SU-DHL-6 (cell line): ENCODE results near the gene POLQ.
"Not testable (repeated sequence)": the region's sequence is repeated elsewhere in the genome, so short reads cannot be mapped to it uniquely, and the experiment has no call there.

Experiments used
- H2AFZ ChIP-seq: fragments of 200-600 bp; sonication (generic); 2 replicates; pipeline ENCODE4 v1.6.1; 2014; ENCODE audit warnings: low read depth, mild to moderate bottlenecking, moderate library complexity, mixed read lengths, antibody characterized with exemption, low read length; ENCODE audit not compliant: severe bottlenecking
- H3F3A ChIP-seq: fragments of 200-600 bp; shearing (Covaris generic); 2 replicates; pipeline ENCODE4 v1.6.0; 2016; ENCODE audit warnings: antibody characterized with exemption, mild to moderate bottlenecking; ENCODE audit not compliant: insufficient read depth
- H3K27ac ChIP-seq: fragments of 200-600 bp; sonication (generic); 2 replicates; pipeline ENCODE4 v1.5.1; 2016; ENCODE audit warnings: low read depth, mild to moderate bottlenecking, low read length, moderate library complexity, mixed read lengths
- H3K27me3 ChIP-seq: fragments of 200-600 bp; sonication (generic), shearing (Covaris generic); 2 replicates; pipeline ENCODE4 v1.6.0; 2014; ENCODE audit warnings: mild to moderate bottlenecking, low read length
- H3K36me3 ChIP-seq: fragments of 200-600 bp; sonication (generic); 2 replicates; pipeline ENCODE4 v1.6.1; 2014; ENCODE audit warnings: mild to moderate bottlenecking, low read length, mixed read lengths
- H3K4me2 ChIP-seq: fragments of 300-600, 200-600 bp; shearing (Covaris generic), sonication (generic); 2 replicates; pipeline ENCODE4 v1.6.0; 2014; ENCODE audit warnings: low read length, low read depth, mild to moderate bottlenecking; ENCODE audit not compliant: poor library complexity, severe bottlenecking
- H3K4me3 ChIP-seq: fragments of 200-600 bp; sonication (generic); 2 replicates; pipeline ENCODE4 v1.5.1; 2014; ENCODE audit warnings: antibody characterized with exemption, low read length, mild to moderate bottlenecking, mixed read lengths; ENCODE audit not compliant: insufficient read depth, poor library complexity, severe bottlenecking
- H3K79me2 ChIP-seq: fragments of 200-600 bp; sonication (generic); 2 replicates; pipeline ENCODE4 v1.6.1; 2014; ENCODE audit warnings: mild to moderate bottlenecking, low read length, moderate library complexity; ENCODE audit not compliant: insufficient read depth
- H3K9ac ChIP-seq: fragments of 200-600 bp; sonication (generic); 2 replicates; pipeline ENCODE4 v1.7.0; 2014; ENCODE audit warnings: mild to moderate bottlenecking, low read length
- H3K9me2 ChIP-seq: fragments of 200-600 bp; sonication (generic); replicated peaks from 2 replicates; pipeline ENCODE4 v1.6.1; 2014; ENCODE audit warnings: low read length; ENCODE audit not compliant: insufficient read depth
- H3K9me3 ChIP-seq: fragments of 200-600 bp; sonication (generic); 2 replicates; pipeline ENCODE4 v1.6.1; 2014; ENCODE audit warnings: low read length, mixed read lengths; ENCODE audit not compliant: insufficient read depth
- H4K20me1 ChIP-seq: fragments of 200-600 bp; sonication (generic); 2 replicates; pipeline ENCODE4 v1.6.1; 2014; ENCODE audit warnings: low read depth, mild to moderate bottlenecking, antibody characterized with exemption, low read length, moderate library complexity, mixed read lengths
- EZH2phosphoT487 ChIP-seq: fragments of 200-600 bp; sonication (generic), shearing (Covaris generic); conservative IDR thresholded peaks from 2 replicates; pipeline ENCODE4 v1.6.1; 2018; ENCODE audit warnings: mild to moderate bottlenecking, antibody characterized with exemption, low read length, moderate library complexity, mixed read lengths
- TF ChIP-seq, protein P1 (sequence below): fragments of 200-600 bp; sonication (generic); IDR thresholded peaks from one replicate; pipeline ENCODE4 v1.5.1; 2017; ENCODE audit warnings: antibody characterized with exemption, mild to moderate bottlenecking, low read length, moderate library complexity; ENCODE audit not compliant: insufficient read depth, poor library complexity, severe bottlenecking

Gene POLQ

DNA sequence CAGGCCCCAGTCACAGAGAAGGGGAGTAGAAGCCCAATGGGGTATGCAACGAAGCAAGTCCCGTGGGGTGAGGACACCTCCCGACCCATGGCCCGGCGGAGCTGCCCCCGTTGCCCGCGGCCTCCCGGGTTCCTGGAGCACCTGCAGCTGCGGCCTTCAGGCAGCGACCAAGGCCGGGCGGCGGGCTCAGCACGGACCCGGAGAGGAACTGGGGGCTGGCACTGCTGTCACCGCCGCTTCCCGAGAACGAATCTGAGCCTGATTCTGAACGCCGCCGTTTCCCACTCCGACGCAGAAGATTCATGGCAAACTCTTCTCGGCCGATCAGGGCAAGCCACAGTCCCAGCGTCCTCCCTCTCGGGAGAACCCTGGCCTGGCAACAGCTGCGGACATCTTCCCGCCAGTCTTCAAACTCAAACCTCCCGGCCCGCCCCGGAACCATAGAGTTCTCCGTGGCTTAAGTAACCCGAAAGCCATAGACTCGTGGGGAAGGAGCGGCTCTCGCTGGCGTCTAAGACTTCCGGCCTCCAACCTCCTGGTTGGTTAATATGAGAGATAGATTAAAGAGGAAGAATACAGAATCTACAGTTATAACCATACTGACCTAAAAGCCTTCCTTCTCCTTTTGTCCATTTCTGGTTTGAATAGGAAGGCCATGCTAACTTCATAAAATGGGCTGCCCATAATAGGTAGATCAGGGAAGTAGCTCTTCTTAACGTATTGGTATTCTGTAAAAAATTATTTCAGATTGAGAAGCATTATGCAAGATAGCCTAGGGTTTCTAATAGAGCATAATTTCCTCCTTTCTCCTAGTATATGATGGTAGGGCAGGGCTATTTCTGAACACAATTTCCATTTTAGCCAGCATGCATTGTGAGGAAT is at the start of gene POLQ:
Gene POLQ (minus strand): TSS at position 415 of the 882 bp plus-strand sequence. CDS start 111 bp downstream, at position 304.
- peak within 1 kb of the TSS; percentile 85 for H3K27ac ChIP-seq
- no peak for TF ChIP-seq EZH2phosphoT487
- TF ChIP-seq, protein P1, sequence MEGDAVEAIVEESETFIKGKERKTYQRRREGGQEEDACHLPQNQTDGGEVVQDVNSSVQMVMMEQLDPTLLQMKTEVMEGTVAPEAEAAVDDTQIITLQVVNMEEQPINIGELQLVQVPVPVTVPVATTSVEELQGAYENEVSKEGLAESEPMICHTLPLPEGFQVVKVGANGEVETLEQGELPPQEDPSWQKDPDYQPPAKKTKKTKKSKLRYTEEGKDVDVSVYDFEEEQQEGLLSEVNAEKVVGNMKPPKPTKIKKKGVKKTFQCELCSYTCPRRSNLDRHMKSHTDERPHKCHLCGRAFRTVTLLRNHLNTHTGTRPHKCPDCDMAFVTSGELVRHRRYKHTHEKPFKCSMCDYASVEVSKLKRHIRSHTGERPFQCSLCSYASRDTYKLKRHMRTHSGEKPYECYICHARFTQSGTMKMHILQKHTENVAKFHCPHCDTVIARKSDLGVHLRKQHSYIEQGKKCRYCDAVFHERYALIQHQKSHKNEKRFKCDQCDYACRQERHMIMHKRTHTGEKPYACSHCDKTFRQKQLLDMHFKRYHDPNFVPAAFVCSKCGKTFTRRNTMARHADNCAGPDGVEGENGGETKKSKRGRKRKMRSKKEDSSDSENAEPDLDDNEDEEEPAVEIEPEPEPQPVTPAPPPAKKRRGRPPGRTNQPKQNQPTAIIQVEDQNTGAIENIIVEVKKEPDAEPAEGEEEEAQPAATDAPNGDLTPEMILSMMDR = no peak

DNA sequence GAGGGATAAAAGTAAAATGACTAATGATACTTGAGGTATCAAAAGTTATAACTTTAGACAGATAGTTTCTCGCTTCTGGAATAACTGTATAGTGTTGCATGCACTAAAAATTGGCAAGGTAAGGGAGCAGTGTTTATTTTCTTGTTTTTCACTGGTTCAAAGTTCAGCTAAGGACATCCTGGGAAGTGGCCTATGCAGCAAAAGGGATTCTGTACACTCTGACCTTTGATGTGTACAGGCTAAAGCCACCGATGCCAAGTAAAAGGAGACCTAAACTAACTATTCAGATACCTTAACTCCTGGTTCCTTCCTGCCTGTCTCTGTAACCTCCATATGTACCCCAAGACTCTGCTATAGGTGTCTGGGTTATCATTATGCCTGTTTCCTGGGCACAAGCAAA is 49.1 kb upstream of the POLQ start:
- TF ChIP-seq, protein P1 = no peak
- no peak for TF ChIP-seq EZH2phosphoT487

More for the DNA sequence above, at the start of gene POLQ:
- Histone ChIP-seq H3K9ac (peak within 1 kb of the TSS; percentile 89), H3K27me3 (no peaks in the 10 kb centered on the region), H3K4me2 (peak within 1 kb of the TSS; percentile 88), H3K79me2 (peaks cover 46% of the 10 kb centered on the region), H3F3A (peaks cover 23% of the 10 kb centered on the region), H3K36me3 (peaks cover 11% of the 10 kb centered on the region; the same call in 1 of the 2 replicates), H3K9me2 (no peaks in the 10 kb centered on the region), H4K20me1 (no peaks in the 10 kb centered on the region), H3K9me3 (no peaks in the 10 kb centered on the region), H3K4me3 (peak within 1 kb of the TSS; percentile 84), H2AFZ (peak within 1 kb of the TSS; percentile 87)

DNA sequence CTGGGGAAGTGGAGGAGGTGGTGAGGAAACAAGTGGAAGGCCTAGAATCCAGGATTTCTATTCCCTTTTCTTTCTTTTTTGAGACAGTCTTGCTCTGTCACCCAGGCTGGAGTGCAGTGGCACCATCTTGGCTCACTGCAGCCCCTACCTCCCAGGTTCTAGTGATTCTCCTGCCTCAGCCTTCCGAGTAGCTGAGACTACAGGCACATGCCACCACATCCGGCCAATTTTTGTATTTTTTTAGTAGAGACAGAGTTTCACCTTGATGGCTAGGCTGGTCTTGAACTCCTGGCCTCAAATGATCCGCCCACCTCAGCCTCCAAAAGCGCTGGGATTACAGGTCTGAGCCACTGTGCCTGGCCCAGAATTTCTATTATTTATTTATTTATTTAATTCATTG is 48.0 kb upstream of the POLQ start:
- not testable (repeated sequence) for H3K27ac ChIP-seq

More for the DNA sequence above, 49.1 kb upstream of the POLQ start:
- H3K36me3 ChIP-seq = no peaks in the 10 kb centered on the region
- H2AFZ ChIP-seq = no peak overlapping the region
- H3K9ac ChIP-seq = no peak overlapping the region
- H3K27me3 ChIP-seq = no peaks in the 10 kb centered on the region
- H3K27ac ChIP-seq = no peak overlapping the region
- H3K9me2 ChIP-seq = no peaks in the 10 kb centered on the region
- no peak overlapping the region for H3K4me2 ChIP-seq
- no peaks in the 10 kb centered on the region for H3K79me2 ChIP-seq
- no peaks in the 10 kb centered on the region for H3K9me3 ChIP-seq
- H4K20me1 ChIP-seq = no peaks in the 10 kb centered on the region
- H3F3A ChIP-seq = no peaks in the 10 kb centered on the region
- H3K4me3 ChIP-seq = no peak overlapping the region

More for the DNA sequence above, 48.0 kb upstream of the POLQ start:
- not testable (repeated sequence) for H3F3A ChIP-seq, H3K9me2 ChIP-seq, H3K36me3 ChIP-seq, H3K79me2 ChIP-seq, H3K9me3 ChIP-seq, H3K9ac ChIP-seq, H3K4me3 ChIP-seq, H3K4me2 ChIP-seq, H4K20me1 ChIP-seq, H3K27me3 ChIP-seq, H2AFZ ChIP-seq
